ENCODE results near the gene CYFIP1.

The CYFIP1 gene

GRCh38 chr15:23022156-23022555 lies 42.0 kb upstream of the CYFIP1 start:
- ChIA-PET POLR2A (no interaction called here), CTCF (no interaction called here)
- Histone ChIP-seq H3K27ac (ENCODE audit: extremely low read depth, low read depth, low read length) (no peak overlapping the region), H3K9me3 (ENCODE audit: control insufficient read depth, insufficient read depth, low read depth, low read length) (no peaks in the 10 kb centered on the region), H3K4me1 (ENCODE audit: control insufficient read depth, insufficient read depth, low read length) (no peaks in the 10 kb centered on the region), H3K4me3 (ENCODE audit: low read depth, low read length) (no peak overlapping the region), H3K36me3 (ENCODE audit: control insufficient read depth in 2 of 2, insufficient read depth in 1 of 2, low read length in 2 of 2) (peaks cover 37 to 79% of the 10 kb centered on the region in 2 experiments)
- TF ChIP-seq ZNF654 (tag by site-specific recombination; IDR thresholded peaks at IDR 0.05; ENCODE audit: low read depth) (no peak), ZNF112 (tag by site-specific recombination; IDR thresholded peaks at IDR 0.05) (no peak), SALL2 (tag by site-specific recombination; IDR thresholded peaks at IDR 0.05; ENCODE audit: borderline replicate concordance) (no peak), ZNF776 (tag by site-specific recombination; IDR thresholded peaks at IDR 0.05; ENCODE audit: borderline replicate concordance) (no peak), ZNF354C (tag by site-specific recombination; IDR thresholded peaks at IDR 0.05; ENCODE audit: borderline replicate concordance, low read depth) (no peak), ZNF645 (tag by site-specific recombination; IDR thresholded peaks at IDR 0.05) (no peak), EGR2 (tag by site-specific recombination; IDR thresholded peaks at IDR 0.05; ENCODE audit: low read depth) (no peak), KLF9 (tag by site-specific recombination; IDR thresholded peaks at IDR 0.05; ENCODE audit: low read depth) (no peak)

- Histone ChIP-seq H3K4me3 (ENCODE audit: low read depth, low read length) (no peak overlapping the region), H3K27ac (ENCODE audit: extremely low read depth, low read depth, low read length) (no peak overlapping the region), H3K36me3 (ENCODE audit: control insufficient read depth in 2 of 2, insufficient read depth in 1 of 2, low read length in 2 of 2) (peaks cover 26 to 74% of the 10 kb centered on the region in 2 experiments), H3K4me1 (ENCODE audit: control insufficient read depth, insufficient read depth, low read length) (no peaks in the 10 kb centered on the region), H3K9me3 (ENCODE audit: control insufficient read depth, insufficient read depth, low read depth, low read length) (no peaks in the 10 kb centered on the region)
- TF ChIP-seq ZNF292 (tag by site-specific recombination; IDR thresholded peaks at IDR 0.05; ENCODE audit: borderline replicate concordance, low read depth) (no peak), ZNF629 (tag by site-specific recombination; IDR thresholded peaks at IDR 0.05) (no peak)
- ChIA-PET CTCF (no interaction called here), POLR2A (no interaction called here)
Observed at GRCh38 chr15:23014394-23015000, 34.3 kb upstream of the CYFIP1 start.

- Histone ChIP-seq H3K36me3 (ENCODE audit: control insufficient read depth in 2 of 2, insufficient read depth in 1 of 2, low read length in 2 of 2) (peaks cover 30 to 68% of the 10 kb centered on the region in 2 experiments), H3K4me3 (ENCODE audit: low read depth, low read length) (no peak overlapping the region), H3K4me1 (ENCODE audit: control insufficient read depth, insufficient read depth, low read length) (no peaks in the 10 kb centered on the region), H3K9me3 (ENCODE audit: control insufficient read depth, insufficient read depth, low read depth, low read length) (no peaks in the 10 kb centered on the region), H3K27ac (ENCODE audit: extremely low read depth, low read depth, low read length) (no peak overlapping the region)
- CTCF ChIA-PET: interaction anchor here (0.7 kb wide), 1 partner anchor 459 kb away, joined by 3 read pairs; no protein-coding TSS in a partner anchor
- POLR2A ChIA-PET: no interaction called here
- TF ChIP-seq ZNF791 (tag by site-specific recombination; IDR thresholded peaks at IDR 0.05): no peak
- no peak for TF ChIP-seq ZNF223 (tag by site-specific recombination; IDR thresholded peaks at IDR 0.05)
- no peak for TF ChIP-seq ZNF423 (tag by site-specific recombination; IDR thresholded peaks at IDR 0.05)
- TF ChIP-seq ZNF266 (tag by site-specific recombination; IDR thresholded peaks at IDR 0.05; ENCODE audit: low read depth): no peak
- TF ChIP-seq ZNF23 (tag by site-specific recombination; IDR thresholded peaks at IDR 0.05; ENCODE audit: borderline replicate concordance): no peak
- no peak for TF ChIP-seq ZNF488 (tag by site-specific recombination; IDR thresholded peaks at IDR 0.05)
- TF ChIP-seq ZBTB7A (tag by site-specific recombination; IDR thresholded peaks at IDR 0.05; ENCODE audit: low read depth): no peak
- no peak for TF ChIP-seq ZNF146 (tag by site-specific recombination; IDR thresholded peaks at IDR 0.05)
- TF ChIP-seq KLF8 (tag by site-specific recombination; IDR thresholded peaks at IDR 0.05): no peak
- TF ChIP-seq ATF2 (tag by site-specific recombination; IDR thresholded peaks at IDR 0.05; ENCODE audit: low read depth): no peak
- no peak for TF ChIP-seq ZNF169 (tag by site-specific recombination; IDR thresholded peaks at IDR 0.05)
- TF ChIP-seq ZNF132 (tag by site-specific recombination; IDR thresholded peaks at IDR 0.05; ENCODE audit: borderline replicate concordance): no peak
- TF ChIP-seq ZNF707 (tag by site-specific recombination; IDR thresholded peaks at IDR 0.05): no peak
- no peak for TF ChIP-seq ZNF449 (tag by site-specific recombination; IDR thresholded peaks at IDR 0.05)
- TF ChIP-seq ZBTB6 (tag by site-specific recombination; IDR thresholded peaks at IDR 0.05): no peak
Observed at GRCh38 chr15:23013681-23014080, 33.5 kb upstream of the CYFIP1 start.

Data from HEK293 (cell line).